ENCODE results near the gene NIPAL1. TPM values are rescaled to one million over a fixed set of nuclear protein-coding genes. Genes with fewer than 3 reads are reported as not detected.
A peak's percentile ranks its signal among the peaks of the same experiment; 100 is the strongest.

The NIPAL1 gene
- total RNA-seq, 1 donor from 2014 or later: 0.20 TPM

DNA sequence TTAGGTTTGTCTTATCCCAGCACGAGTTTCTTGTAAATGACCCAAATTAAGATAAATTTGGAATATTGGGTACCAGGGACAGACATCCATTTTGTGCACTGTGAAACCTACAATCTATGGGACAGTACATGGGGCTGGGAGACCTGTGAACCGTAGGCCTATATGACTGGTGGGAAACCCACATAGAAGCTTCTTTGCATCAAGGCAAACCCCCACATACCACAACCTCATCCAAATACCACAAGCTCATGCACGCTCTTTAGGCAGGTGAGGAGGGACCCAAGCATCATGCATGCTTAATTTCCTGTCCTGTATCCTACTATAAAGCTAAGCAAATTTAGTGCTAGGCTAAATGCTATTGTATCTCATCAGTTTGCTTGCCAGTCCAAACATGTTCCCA is 47.8 kb downstream of the NIPAL1 start:
- no peak for DNase-seq (ENCODE audit: low read depth in 2 of 2)

DNA sequence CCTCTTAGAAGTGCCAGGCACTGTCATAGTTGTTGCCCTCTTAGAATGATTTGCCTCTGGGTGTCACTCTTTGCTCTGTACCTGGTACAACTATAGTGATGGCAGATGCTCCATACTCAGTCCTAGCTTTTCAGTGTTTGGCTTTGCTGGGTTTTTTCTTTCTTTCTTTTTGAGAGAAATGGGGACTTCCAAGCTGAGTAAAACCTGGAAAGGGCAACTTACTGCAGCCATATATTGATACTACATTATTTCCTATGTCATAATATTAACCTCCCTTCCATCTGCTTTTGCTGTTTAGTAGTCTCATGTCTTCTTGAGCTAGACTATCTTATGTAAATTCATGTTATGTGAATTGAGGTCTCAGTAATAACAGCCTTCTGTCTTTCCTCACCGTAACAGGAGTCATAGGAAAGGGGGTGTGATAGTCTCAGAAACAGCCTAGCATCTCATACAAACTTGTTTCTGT is 49.0 kb downstream of the NIPAL1 start:
- DNase-seq (ENCODE audit: low read depth in 2 of 2): no peak

DNA sequence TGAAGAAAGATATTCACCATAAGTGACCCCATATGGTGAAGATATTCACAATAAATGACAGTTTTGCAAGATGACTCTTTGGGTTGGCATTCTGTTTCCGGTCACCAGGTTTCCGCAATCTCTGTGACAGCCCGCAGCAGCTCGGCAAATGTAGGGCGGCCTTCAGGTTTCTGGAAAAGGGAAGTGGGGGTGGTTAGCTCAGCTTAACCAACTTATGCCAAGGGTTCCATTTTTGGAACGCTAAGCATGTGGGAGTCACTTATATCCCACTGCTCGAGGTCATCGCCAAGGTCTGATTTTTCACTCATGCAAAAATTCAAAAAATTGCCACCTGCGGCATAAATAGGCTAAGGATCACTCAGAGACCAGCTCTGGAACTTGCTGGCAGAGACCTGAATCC is 51.0 kb downstream of the NIPAL1 start:
- no peak for DNase-seq (ENCODE audit: low read depth in 2 of 2)

DNA sequence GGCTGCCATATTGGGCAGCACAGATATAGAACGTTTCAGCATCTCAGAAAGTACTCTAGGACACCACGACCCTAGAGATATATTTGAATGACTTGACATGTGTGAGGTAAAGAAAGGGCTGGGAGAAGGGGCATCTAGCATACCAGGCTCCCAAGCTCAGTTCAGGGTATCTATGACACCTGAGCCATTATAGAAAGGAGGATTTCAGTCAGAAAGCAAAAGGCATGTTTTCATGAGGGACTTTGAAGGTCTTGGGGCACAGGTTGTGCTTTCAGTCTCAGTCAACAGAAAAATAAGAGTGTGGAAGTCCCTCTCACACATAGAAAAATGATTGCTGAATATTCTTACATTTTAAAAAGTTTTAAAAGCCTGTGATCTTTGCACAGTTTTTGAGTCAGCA is 51.6 kb downstream of the NIPAL1 start:
- DNase-seq (ENCODE audit: low read depth in 2 of 2): no peak

DNA sequence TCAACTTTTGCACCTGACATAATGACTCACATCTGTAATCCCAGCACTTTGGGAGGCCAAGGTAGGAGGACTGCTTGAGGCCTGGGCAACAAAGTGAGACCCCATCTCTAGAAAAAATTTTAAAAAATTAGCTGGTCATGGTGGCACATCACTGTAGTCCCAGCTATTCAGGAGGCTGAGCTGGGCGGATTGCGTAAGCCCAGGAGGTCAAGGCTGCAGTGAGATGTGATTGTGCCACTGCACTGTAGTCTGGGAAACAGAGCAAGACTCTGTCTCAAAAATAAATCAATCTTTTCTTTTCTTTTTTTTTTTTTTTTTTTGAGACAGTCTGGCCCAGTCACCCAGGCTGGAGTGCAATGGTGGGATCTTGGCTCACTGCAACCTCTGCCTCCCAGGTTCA is 52.5 kb downstream of the NIPAL1 start:
- no peak for DNase-seq (ENCODE audit: low read depth in 2 of 2)

DNA sequence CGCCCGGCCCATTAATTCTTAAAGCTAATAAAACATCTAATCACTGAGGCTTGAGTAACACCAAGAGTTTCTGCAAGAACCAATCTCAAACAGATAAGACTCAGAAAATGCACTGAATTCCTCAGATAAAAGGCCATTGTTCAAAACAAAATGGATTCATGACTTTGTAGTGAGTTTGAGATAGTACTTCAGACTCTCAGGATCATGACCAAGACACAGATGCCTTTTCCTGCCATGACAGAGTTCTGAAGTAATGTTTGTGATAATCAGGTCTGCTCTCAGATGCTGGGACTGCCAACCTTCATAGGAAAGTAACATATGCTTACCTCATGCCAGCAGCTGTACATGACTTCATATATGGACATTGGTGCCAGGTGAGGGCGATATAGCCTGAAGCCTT is 54.6 kb downstream of the NIPAL1 start:
- DNase-seq (ENCODE audit: low read depth in 2 of 2): no peak

DNA sequence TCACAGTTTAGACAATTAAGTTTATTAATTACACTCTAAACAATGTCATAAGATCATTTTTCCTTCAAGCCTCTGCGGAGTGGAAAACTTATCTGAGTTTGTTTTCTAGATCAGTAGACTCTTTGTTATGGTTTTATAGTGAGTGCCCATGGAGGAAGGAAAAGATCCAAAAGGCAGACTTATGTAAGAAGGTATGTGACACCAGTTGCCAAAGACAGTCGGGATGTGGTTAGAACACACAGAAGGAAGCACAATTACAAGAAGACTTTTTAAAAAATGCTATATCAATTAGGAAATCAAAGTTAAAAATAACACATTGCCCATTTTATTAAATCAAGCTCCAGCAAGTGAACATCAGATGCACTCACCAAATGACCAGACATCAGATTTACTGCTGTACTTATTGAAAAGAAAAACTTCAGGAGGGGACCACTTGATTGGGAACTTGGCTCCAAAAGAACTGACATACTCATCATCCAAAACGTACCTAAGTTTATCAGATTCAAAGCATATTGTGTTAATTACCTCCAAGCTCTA is 57.1 kb downstream of the NIPAL1 start:
- DNase-seq (ENCODE audit: low read depth in 2 of 2): no peak

DNA sequence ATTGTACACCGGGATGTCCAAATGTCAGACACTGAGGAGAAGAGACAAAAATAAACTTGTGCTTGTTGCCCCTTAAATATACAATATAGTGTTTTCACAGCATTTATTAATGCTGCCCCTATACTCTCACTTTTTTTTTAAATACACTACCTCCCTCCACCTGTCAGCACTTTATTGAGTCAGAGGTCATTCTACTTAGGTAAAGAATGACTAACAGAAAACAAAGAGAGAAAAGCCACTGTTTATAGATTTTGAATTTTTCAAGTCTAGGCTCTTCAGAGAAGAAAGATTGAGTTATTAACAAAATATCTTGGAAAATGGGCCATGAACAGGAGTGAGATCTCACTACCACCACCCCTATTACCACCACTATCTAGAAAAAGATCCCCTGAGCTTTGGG is 58.1 kb downstream of the NIPAL1 start:
- DNase-seq (ENCODE audit: low read depth in 2 of 2): no peak

DNA sequence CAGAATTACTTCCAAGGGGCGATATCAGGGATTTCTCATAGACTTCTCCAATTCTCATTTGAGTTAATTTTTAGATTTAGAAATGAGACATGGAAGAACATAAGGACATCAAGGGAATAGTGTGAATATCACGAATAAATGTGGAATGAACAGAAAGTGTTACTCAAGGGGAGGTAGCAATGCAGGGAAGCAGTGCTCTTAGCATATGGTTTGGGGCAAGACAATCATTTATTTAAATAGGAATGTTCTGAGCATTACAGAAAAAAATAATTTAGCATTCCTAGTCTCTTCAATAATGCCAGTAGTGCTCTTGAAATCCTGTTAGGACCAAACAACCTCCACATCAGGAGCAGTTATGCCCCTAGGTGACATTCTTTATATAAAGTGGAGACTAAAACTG is 61.9 kb downstream of the NIPAL1 start:
- DNase-seq (ENCODE audit: low read depth in 2 of 2): no peak

DNA sequence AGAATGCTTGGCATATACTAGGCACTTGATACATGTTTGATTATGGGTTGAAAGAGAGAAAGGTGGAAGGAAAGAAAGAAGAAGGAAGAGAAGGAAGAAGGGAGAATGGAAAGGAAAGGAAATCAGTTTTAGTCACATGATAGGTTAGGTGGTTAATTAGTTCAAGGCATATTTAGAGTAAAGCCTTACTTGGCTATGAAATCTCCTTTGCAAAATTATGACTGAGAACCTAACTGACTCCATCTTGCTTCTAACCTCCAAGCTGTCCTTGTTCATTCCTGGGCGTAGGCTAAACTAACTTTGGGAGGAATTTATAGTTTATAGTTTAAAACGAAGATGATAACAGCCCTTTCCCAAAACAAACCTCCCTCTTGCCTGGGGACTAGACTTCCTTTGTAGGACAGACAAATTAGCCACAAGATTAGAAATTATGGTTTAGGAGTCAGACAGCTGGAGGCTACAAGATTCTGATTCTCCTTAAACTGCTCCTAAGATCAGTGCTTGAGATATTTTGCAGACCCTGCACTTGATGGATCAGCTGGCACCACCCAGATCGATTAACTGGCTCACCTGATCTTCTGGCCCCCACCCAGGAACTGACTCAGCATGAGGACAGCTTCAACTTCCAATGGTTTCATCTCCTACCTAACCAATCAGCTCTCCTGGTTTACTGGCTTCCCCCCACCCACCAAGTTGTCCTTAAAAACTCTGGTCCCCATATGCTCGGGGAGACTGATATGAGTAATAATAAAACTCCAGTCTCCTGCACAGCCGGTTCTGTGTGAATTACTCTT is 62.5 kb downstream of the NIPAL1 start:
- DNase-seq (ENCODE audit: low read depth in 2 of 2): no peak

DNA sequence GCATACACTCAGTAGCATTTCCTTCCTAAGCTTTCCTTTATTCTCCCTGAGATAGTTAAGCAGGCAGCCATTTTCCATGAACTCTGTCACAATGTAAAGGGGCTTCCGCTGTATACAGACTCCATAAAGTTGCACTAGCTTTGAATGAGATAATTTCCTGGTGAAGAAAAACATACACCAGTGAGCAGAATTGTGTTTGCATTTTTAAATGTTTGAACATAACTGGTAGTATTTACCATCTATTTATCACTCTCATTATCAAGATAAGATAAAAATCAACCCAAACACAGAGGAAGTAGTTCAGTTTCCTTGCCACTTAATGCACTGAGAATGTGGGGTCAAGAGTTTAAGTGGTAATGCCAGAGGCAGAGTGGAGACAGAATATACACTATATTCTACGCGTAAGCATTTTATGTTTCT is 63.4 kb downstream of the NIPAL1 start:
- DNase-seq (ENCODE audit: low read depth in 2 of 2): peak in 1 of 2 donors; percentile 56

DNA sequence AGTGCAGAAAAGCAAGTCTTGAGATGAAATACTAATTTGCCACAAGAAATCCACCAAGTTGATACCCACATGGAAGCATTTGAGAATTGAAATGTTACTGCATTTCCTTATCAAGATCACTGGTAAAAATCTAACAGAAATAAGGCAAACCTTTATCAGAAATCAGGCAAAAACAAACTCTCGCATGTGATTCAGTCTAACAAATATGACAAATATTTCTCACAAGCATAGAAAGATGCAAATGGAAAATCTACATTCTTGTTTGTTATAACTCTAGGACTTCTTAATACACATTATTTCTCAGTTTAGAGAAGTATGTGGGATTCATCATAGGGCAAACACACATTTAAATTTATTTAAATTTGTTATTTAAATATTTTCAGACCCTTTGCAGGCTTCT is 64.6 kb downstream of the NIPAL1 start:
- no peak for DNase-seq (ENCODE audit: low read depth in 2 of 2)

DNA sequence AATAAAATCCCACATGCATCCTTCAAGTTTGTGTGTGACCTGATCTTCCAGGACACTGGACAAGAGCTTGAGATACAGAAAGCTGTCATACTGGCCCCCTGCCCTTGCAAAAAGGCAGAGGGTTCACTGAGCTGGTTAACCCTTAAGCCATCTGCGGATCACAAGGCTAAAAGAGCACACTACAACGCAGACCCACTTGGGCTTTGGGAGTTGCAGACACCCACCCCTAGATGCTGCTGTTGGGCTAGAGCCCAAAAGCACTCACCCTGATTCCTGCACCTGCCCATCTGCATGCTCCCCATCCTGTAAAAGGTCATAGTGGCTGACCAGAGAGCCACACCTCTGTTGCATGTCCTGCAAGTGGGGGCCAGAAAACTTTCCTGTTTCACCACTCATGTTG is 66.4 kb downstream of the NIPAL1 start:
- no peak for DNase-seq (ENCODE audit: low read depth in 2 of 2)

DNA sequence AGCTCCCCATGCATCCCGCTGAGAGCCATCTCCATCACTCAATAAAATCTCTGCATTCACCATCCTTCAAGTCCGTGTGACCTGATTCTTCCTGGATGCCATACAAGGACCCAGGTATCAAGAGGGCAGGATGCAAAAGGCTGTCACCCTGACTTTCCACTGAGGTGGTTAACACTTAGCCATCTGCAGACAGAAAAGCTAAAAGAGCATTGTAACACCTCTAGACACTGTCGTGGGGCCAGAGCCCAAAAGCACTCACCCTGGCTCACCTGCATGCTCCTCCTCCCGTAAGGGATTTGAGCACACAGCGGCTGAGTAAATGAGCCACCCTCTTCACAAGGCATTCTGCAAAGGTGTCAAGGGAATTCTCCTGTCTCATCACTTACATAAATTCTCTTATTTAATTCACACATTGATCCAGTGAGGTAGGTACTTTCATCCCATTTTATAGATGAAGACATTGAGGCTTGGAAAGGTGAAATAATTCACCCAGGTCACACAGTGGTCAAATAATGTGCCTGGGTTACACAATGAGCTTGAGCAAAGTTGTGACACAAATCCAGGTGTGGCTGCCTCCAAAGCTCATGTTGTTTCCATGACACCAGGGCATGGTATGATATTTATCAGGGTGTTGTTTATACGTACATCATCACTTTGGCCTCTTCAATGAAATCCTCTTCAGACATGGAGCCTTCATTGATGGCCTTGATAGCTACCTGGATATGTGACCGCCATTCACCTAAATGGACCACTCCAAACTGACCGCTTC is 69.4 kb downstream of the NIPAL1 start:
- DNase-seq (ENCODE audit: low read depth in 2 of 2): no peak

Other genes with a start within 250 kb of the NIPAL1 start
- under 0.01 TPM in 2 replicates for gene CORIN, start 178.7 kb upstream of the NIPAL1 start, total RNA-seq
- gene NFXL1, start 102.2 kb upstream of the NIPAL1 start, total RNA-seq: 3.5 and 5.6 TPM in 2 replicates
- gene CNGA1, start 91 bp upstream of the NIPAL1 start, total RNA-seq: not detected in 2 replicates
- gene TXK, start 117.5 kb downstream of the NIPAL1 start, total RNA-seq: 0.20 TPM in 1 of 2 replicates, not detected in the other